GM19025 (cell line): Measurements from ENCODE around the gene PAX2.

Experiments used
- ATAC-seq: cut with Tn5 transposase; IDR thresholded peaks from one replicate; pipeline ENCODE4 v1.9.1; 2021; ENCODE audit warnings: mild to moderate bottlenecking, low read depth, moderate library complexity; ENCODE audit not compliant: unreplicated experiment

Gene PAX2

GRCh38 chr10:100830728-100831111, 85.3 kb downstream of the PAX2 start:
- no peak for ATAC-seq

GRCh38 chr10:100831742-100832141, 86.4 kb downstream of the PAX2 start:
- ATAC-seq = no peak

GRCh38 chr10:100835810-100836209, 90.4 kb downstream of the PAX2 start:
- no peak for ATAC-seq

GRCh38 chr10:100836891-100837290, 91.5 kb downstream of the PAX2 start:
- ATAC-seq = no peak

GRCh38 chr10:100837300-100837699, 91.9 kb downstream of the PAX2 start:
- no peak for ATAC-seq

- no peak for ATAC-seq
These were observed 93.6 kb downstream of the PAX2 start for GRCh38 chr10:100838986-100839385.

GRCh38 chr10:100841528-100841927, 96.1 kb downstream of the PAX2 start:
- no peak for ATAC-seq

- ATAC-seq = no peak
These were observed 102.1 kb downstream of the PAX2 start for GRCh38 chr10:100847440-100847839.

GRCh38 chr10:100848770-100849169, 103.4 kb downstream of the PAX2 start:
- ATAC-seq = no peak

GRCh38 chr10:100858261-100858660, 112.9 kb downstream of the PAX2 start:
- no peak for ATAC-seq

GRCh38 chr10:100858747-100859483, 113.5 kb downstream of the PAX2 start:
- no peak for ATAC-seq

GRCh38 chr10:100859484-100859763, 114.0 kb downstream of the PAX2 start:
- no peak for ATAC-seq

GRCh38 chr10:100863433-100863832, 118.1 kb downstream of the PAX2 start:
- ATAC-seq = no peak

GRCh38 chr10:100864036-100864885, 118.9 kb downstream of the PAX2 start:
- ATAC-seq = no peak

GRCh38 chr10:100864978-100865377, 119.6 kb downstream of the PAX2 start:
- no peak for ATAC-seq

- ATAC-seq = no peak
These were observed 120.6 kb downstream of the PAX2 start for GRCh38 chr10:100866010-100866409.

GRCh38 chr10:100866575-100867098, 121.3 kb downstream of the PAX2 start:
- ATAC-seq = no peak

GRCh38 chr10:100867261-100867963, 122.0 kb downstream of the PAX2 start:
- no peak for ATAC-seq

- ATAC-seq = no peak
These were observed 123.0 kb downstream of the PAX2 start for GRCh38 chr10:100868382-100868781.

- no peak for ATAC-seq
These were observed 124.0 kb downstream of the PAX2 start for GRCh38 chr10:100869399-100869798.
